Astrocyte (in vitro differentiated cells and primary cell): ENCODE results near the gene RASAL1.

ENCODE experiments used
- EZH2 ChIP-seq: IDR thresholded peaks from 2 replicates; pipeline ENCODE4 v1.6.1; 2012; ENCODE audit warnings: mild to moderate bottlenecking, low read length, inconsistent platforms; ENCODE audit not compliant: insufficient read depth
- TF ChIP-seq, protein P1 (sequence below): IDR thresholded peaks from 2 replicates; pipeline ENCODE4 v1.5.1; 2011; ENCODE audit warnings: low read depth, mild to moderate bottlenecking, inconsistent platforms, low read length, moderate library complexity; ENCODE audit not compliant: insufficient read depth

GRCh38 chr12:113098441-113099028 lies 37.0 kb downstream of the RASAL1 start:
- TF ChIP-seq EZH2: no peak
- TF ChIP-seq, protein P1, sequence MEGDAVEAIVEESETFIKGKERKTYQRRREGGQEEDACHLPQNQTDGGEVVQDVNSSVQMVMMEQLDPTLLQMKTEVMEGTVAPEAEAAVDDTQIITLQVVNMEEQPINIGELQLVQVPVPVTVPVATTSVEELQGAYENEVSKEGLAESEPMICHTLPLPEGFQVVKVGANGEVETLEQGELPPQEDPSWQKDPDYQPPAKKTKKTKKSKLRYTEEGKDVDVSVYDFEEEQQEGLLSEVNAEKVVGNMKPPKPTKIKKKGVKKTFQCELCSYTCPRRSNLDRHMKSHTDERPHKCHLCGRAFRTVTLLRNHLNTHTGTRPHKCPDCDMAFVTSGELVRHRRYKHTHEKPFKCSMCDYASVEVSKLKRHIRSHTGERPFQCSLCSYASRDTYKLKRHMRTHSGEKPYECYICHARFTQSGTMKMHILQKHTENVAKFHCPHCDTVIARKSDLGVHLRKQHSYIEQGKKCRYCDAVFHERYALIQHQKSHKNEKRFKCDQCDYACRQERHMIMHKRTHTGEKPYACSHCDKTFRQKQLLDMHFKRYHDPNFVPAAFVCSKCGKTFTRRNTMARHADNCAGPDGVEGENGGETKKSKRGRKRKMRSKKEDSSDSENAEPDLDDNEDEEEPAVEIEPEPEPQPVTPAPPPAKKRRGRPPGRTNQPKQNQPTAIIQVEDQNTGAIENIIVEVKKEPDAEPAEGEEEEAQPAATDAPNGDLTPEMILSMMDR: peak; percentile 81
